ENCODE results near the gene RNF138. TPM values are rescaled to one million over a fixed set of nuclear protein-coding genes. Genes with fewer than 3 reads are reported as not detected.

RNF138 gene
- total RNA-seq, 4 donors from 2014 or later, result 18.3 to 32.2 (median 28.5) TPM

DNA sequence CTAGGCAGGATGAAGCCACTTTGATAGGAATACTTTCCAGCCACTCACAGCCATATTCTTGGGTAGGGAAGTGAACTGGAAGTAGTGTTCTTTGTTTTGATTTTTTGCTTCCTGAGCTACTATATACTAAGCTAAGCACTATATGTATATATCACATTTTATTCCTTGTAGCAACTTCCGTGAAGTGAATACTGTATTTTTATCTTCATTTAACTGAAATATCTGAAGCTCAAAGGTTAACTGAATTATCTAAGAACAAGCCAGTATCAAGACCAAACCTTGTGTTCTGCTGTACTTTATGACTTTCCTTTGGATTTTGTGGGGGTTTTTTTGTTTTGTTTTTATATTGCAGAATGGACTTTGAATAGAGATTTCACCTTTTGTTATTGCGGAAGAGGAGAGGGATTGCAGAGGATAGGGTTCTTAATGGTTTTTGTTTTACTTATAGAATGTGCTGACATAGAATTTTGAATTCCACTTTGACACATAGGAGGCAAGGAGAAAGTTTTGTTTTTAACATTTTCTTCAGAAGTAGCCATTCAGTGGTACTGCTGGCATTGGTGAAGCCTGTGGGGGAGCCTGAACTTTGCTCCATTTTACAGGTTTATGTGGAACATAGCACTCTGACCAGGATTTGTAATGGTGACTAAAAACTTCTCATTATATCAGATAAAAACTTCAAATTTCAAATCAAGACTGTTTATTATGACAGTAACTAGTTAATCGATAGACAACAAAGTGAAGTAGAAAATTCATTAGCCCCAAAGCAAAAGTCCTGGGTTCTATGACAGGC is 24.1 kb upstream of the RNF138 start:
- intact Hi-C loops (cut with DNase I; ENCODE audit: low total_unique reads), result no loop called here
- WGBS, 2 donors (ENCODE audit: low coverage in 1 of 2), result 68 to 78% methylated on average over 3 of the region's 3 CpGs
- Histone ChIP-seq H3K4me3 (no peak overlapping the region), H3K4me1 (peaks cover 0 to 4% (median 0%) of the 10 kb centered on the region in 4 donors), H3K27ac (peak overlapping the region; percentile 42 to 66 (median 60)), H3K27me3 (no peaks in the 10 kb centered on the region), H3K36me3 (no peaks in the 10 kb centered on the region), H3K9me3 (no peaks in the 10 kb centered on the region)
- in situ Hi-C loops (cut with MboI; ENCODE audit: low pct_ligation_motif_present in 1 of 4, low pct_unique_long_range_greater_than_20kb in 1 of 4, low sequenced_read_pairs in 3 of 4), result no loop called here
- TF ChIP-seq, protein P1, sequence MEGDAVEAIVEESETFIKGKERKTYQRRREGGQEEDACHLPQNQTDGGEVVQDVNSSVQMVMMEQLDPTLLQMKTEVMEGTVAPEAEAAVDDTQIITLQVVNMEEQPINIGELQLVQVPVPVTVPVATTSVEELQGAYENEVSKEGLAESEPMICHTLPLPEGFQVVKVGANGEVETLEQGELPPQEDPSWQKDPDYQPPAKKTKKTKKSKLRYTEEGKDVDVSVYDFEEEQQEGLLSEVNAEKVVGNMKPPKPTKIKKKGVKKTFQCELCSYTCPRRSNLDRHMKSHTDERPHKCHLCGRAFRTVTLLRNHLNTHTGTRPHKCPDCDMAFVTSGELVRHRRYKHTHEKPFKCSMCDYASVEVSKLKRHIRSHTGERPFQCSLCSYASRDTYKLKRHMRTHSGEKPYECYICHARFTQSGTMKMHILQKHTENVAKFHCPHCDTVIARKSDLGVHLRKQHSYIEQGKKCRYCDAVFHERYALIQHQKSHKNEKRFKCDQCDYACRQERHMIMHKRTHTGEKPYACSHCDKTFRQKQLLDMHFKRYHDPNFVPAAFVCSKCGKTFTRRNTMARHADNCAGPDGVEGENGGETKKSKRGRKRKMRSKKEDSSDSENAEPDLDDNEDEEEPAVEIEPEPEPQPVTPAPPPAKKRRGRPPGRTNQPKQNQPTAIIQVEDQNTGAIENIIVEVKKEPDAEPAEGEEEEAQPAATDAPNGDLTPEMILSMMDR (IDR thresholded peaks at IDR 0.05), result no peak
- TF ChIP-seq POLR2AphosphoS5 (IDR thresholded peaks at IDR 0.05) (no peak), POLR2A (IDR thresholded peaks at IDR 0.05) (no peak), EP300 (IDR thresholded peaks at IDR 0.05; ENCODE audit: low read depth) (no peak)
- DNase-seq, result no peak

DNA sequence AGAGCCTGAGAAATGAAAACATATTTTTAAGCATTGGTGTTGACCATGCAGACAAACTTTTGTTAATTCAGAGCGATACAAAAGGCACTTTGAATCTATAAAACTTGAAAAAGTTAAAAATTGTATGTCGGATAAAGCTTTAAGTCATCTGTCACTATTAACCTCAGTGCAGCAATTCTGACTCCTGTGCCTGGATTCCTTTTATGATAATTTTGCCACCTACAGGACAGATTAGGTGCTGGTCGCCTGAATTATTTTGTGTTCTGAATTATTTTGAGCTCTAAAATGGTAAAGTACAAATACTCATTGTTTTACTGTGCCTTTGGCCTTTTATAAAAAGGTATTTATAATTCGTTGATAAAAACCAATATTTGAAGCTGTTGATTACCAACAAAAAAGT is 19.4 kb upstream of the RNF138 start:
- H3K36me3 ChIP-seq, result no peaks in the 10 kb centered on the region
- H3K27ac ChIP-seq, result no peak overlapping the region
- no peak for DNase-seq
- peaks cover 0 to 4% (median 0%) of the 10 kb centered on the region in 4 donors for H3K4me1 ChIP-seq
- in situ Hi-C loops (cut with MboI; ENCODE audit: low pct_ligation_motif_present in 1 of 4, low pct_unique_long_range_greater_than_20kb in 1 of 4, low sequenced_read_pairs in 3 of 4) (no loop called here), intact Hi-C loops (cut with DNase I; ENCODE audit: low total_unique reads) (no loop called here)
- TF ChIP-seq, protein P1 (IDR thresholded peaks at IDR 0.05), result peak; percentile 24 to 45 (median 41)
- no peak for TF ChIP-seq EP300 (IDR thresholded peaks at IDR 0.05; ENCODE audit: low read depth)
- no peaks in the 10 kb centered on the region for H3K27me3 ChIP-seq
- H3K9me3 ChIP-seq, result no peaks in the 10 kb centered on the region
- no peak overlapping the region for H3K4me3 ChIP-seq
- 48 to 55% methylated on average over 4 of the region's 4 CpGs for WGBS, 2 donors (ENCODE audit: low coverage in 1 of 2)

DNA sequence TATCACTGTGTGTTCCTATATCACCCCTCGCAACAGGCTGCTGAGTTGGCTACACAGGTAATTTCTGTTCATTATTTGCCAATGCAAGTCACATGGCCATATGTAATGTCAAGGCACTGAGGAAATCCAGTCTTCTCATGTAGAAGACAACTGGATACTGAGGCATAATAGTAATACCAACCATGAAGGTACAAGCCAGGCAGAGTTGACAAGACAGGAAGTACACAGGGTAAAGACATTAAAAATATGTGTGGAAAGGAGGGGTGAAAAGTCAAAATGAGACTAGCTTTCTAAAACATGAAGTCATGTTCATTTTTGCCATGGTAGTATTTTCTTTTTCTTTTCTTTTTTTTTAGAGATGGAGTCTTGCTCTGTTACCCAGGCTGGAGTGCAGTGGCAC is 17.5 kb upstream of the RNF138 start:
- Histone ChIP-seq H3K36me3 (no peaks in the 10 kb centered on the region), H3K4me1 (peaks cover 0 to 4% (median 0%) of the 10 kb centered on the region in 4 donors), H3K27ac (no peak overlapping the region), H3K9me3 (no peaks in the 10 kb centered on the region), H3K27me3 (no peaks in the 10 kb centered on the region), H3K4me3 (no peak overlapping the region)
- TF ChIP-seq EP300 (IDR thresholded peaks at IDR 0.05; ENCODE audit: low read depth), result no peak
- in situ Hi-C loops (cut with MboI; ENCODE audit: low pct_ligation_motif_present in 1 of 4, low pct_unique_long_range_greater_than_20kb in 1 of 4, low sequenced_read_pairs in 3 of 4), result no loop called here
- intact Hi-C loops (cut with DNase I; ENCODE audit: low total_unique reads), result no loop called here
- WGBS, 2 donors (ENCODE audit: low coverage in 1 of 2), result 86 to 95% methylated on average over 1 of the region's 1 CpG
- DNase-seq, result no peak

DNA sequence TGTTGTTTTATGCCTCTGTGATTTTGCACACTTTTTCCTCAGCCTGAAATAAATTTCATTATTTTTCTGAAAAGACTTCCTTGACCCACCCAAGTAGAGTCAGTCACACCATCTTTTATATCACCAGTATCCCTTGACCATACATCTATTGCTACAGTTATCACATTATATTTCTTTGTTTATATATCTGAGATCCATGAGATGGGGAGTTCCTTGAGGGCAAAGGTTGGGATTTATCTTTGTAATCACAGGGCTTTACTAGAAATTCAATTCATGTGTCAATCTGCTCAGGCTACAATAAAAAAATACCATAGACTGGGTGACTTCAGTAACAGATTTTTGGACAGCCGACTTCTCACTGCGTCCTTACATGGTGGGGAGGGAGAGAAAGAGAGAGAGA is 12.8 kb upstream of the RNF138 start:
- H3K4me1 ChIP-seq, result peaks cover 0 to 4% (median 1%) of the 10 kb centered on the region in 4 donors
- 43 to 60% methylated on average over 2 of the region's 2 CpGs for WGBS, 2 donors (ENCODE audit: low coverage in 1 of 2)
- intact Hi-C loops (cut with DNase I; ENCODE audit: low total_unique reads) (no loop called here), in situ Hi-C loops (cut with MboI; ENCODE audit: low pct_ligation_motif_present in 1 of 4, low pct_unique_long_range_greater_than_20kb in 1 of 4, low sequenced_read_pairs in 3 of 4) (loop anchor here in 1 of 4 donors (25.0 kb wide), 1 partner anchor 142 kb away; the partner anchor contains the start of gene TRAPPC8)
- H3K27ac ChIP-seq, result peak overlapping the region in 3 of 4 donors; percentile 6 to 25 (median 19)
- no peaks in the 10 kb centered on the region for H3K9me3 ChIP-seq
- TF ChIP-seq EP300 (IDR thresholded peaks at IDR 0.05; ENCODE audit: low read depth), result no peak
- TF ChIP-seq POLR2AphosphoS5 (IDR thresholded peaks at IDR 0.05), result no peak
- TF ChIP-seq, protein P1 (IDR thresholded peaks at IDR 0.05), result no peak
- TF ChIP-seq POLR2A (IDR thresholded peaks at IDR 0.05), result no peak
- no peak overlapping the region for H3K4me3 ChIP-seq
- no peaks in the 10 kb centered on the region for H3K27me3 ChIP-seq
- DNase-seq, result no peak
- H3K36me3 ChIP-seq, result no peaks in the 10 kb centered on the region

Data from transverse colon (tissue), 4 donors.